Stimulated activated CD8-positive, alpha-beta memory T cell treated with anti-CD3 and anti-CD28 coated beads, Interleukin-15, amount 100 ng/mL, for 4 hours (primary cell): ENCODE results near the gene ZBTB16.

Experiments used
- DNase-seq, 2 donors: peaks; one replicate each; pipeline ENCODE4 v3.0.0-alpha.2; 2020; ENCODE audit warnings: low read depth in 2 of 2

Gene ZBTB16

GRCh38 chr11:114243461-114244372, 184.2 kb downstream of the ZBTB16 start:
- no peak for DNase-seq

- DNase-seq: no peak
These were observed 185.3 kb downstream of the ZBTB16 start for GRCh38 chr11:114244726-114245394.

- no peak for DNase-seq
These were observed 187.0 kb downstream of the ZBTB16 start for GRCh38 chr11:114246321-114247069.

- no peak for DNase-seq
These were observed 187.7 kb downstream of the ZBTB16 start for GRCh38 chr11:114247070-114247789.

GRCh38 chr11:114250180-114250579, 190.7 kb downstream of the ZBTB16 start:
- DNase-seq: no peak

- no peak for DNase-seq
These were observed 191.7 kb downstream of the ZBTB16 start for GRCh38 chr11:114250993-114251814.

GRCh38 chr11:114251815-114252337, 192.4 kb downstream of the ZBTB16 start:
- DNase-seq: no peak

GRCh38 chr11:114252767-114253166, 193.3 kb downstream of the ZBTB16 start:
- no peak for DNase-seq

GRCh38 chr11:114253771-114254170, 194.3 kb downstream of the ZBTB16 start:
- no peak for DNase-seq

GRCh38 chr11:114254571-114255146, 195.1 kb downstream of the ZBTB16 start:
- DNase-seq: no peak

GRCh38 chr11:114255289-114255688, 195.8 kb downstream of the ZBTB16 start:
- DNase-seq: no peak

GRCh38 chr11:114256176-114256966, 196.9 kb downstream of the ZBTB16 start:
- no peak for DNase-seq

GRCh38 chr11:114256967-114257286, 197.4 kb downstream of the ZBTB16 start:
- no peak for DNase-seq

GRCh38 chr11:114257621-114258558, 198.4 kb downstream of the ZBTB16 start:
- no peak for DNase-seq

GRCh38 chr11:114258696-114259095, 199.2 kb downstream of the ZBTB16 start:
- no peak for DNase-seq

- no peak for DNase-seq
These were observed 199.6 kb downstream of the ZBTB16 start for GRCh38 chr11:114259124-114259526.

- no peak for DNase-seq
These were observed 200.1 kb downstream of the ZBTB16 start for GRCh38 chr11:114259551-114259983.

- DNase-seq: no peak
These were observed 200.6 kb downstream of the ZBTB16 start for GRCh38 chr11:114260077-114260476.
